Type B pancreatic cell (in vitro differentiated cells): ENCODE data around the gene MKKS. TPM values are rescaled to one million over a fixed set of nuclear protein-coding genes. Genes with fewer than 3 reads are reported as not detected.

Source experiments
- DNase-seq: peaks from one replicate; pipeline ENCODE4 v3.0.0; 2021; ENCODE audit warnings: mixed read lengths; ENCODE audit not compliant: unreplicated experiment; ENCODE audit errors: extremely low spot score
- H3K27ac Mint-ChIP-seq: 2 replicates; pipeline ENCODE4 v1.8.0; 2021; ENCODE audit warnings: mild to moderate bottlenecking, mixed read lengths
- H3K27me3 Mint-ChIP-seq: 2 replicates; pipeline ENCODE4 v1.8.0; 2021; ENCODE audit warnings: mixed read lengths
- H3K36me3 Mint-ChIP-seq: 2 replicates; pipeline ENCODE4 v1.8.0; 2021; ENCODE audit warnings: mixed read lengths
- H3K4me1 Mint-ChIP-seq: one replicate; pipeline ENCODE4 v1.8.0; 2021; ENCODE audit warnings: mixed read lengths; ENCODE audit not compliant: unreplicated experiment
- H3K4me3 Mint-ChIP-seq: 2 replicates; pipeline ENCODE4 v1.8.0; 2021; ENCODE audit warnings: mild to moderate bottlenecking, mixed read lengths
- H3K9me3 Mint-ChIP-seq: 2 replicates; pipeline ENCODE4 v1.8.0; 2021; ENCODE audit warnings: mixed read lengths
- CTCF ChIP-seq: fragments of 200-600 bp; sonication (generic); conservative IDR thresholded peaks from 2 replicates; pipeline ENCODE4 v1.5.0; 2021; ENCODE audit warnings: antibody characterized with exemption, mild to moderate bottlenecking
- total RNA-seq: library from RNA; stranded (reverse); gene quantifications from 2 replicates; pipeline ENCODE4 v1.2.1, GENCODE V29; 2021; ENCODE audit warnings: low replicate concordance

The MKKS gene
- total RNA-seq, 1 donor from 2014 or later, result 19.9 TPM

GRCh38 chr20:10454151-10454750, 20.2 kb upstream of the MKKS start:
- no peaks in the 10 kb centered on the region for H3K4me1 Mint-ChIP-seq
- no peak overlapping the region for H3K27ac Mint-ChIP-seq
- no peak for TF ChIP-seq CTCF
- no peak for DNase-seq
- H3K27me3 Mint-ChIP-seq, result no peaks in the 10 kb centered on the region
- H3K9me3 Mint-ChIP-seq, result peaks cover 13% of the 10 kb centered on the region
- no peak overlapping the region for H3K4me3 Mint-ChIP-seq
- H3K36me3 Mint-ChIP-seq, result peaks cover 17% of the 10 kb centered on the region

GRCh38 chr20:10453241-10453640, 19.2 kb upstream of the MKKS start:
- Mint-ChIP-seq H3K4me1 (no peaks in the 10 kb centered on the region), H3K4me3 (no peak overlapping the region), H3K27ac (no peak overlapping the region)

GRCh38 chr20:10449270-10449669, 15.2 kb upstream of the MKKS start:
- H3K4me3 Mint-ChIP-seq, result no peak overlapping the region
- peaks cover 3% of the 10 kb centered on the region for H3K36me3 Mint-ChIP-seq
- no peak for DNase-seq
- TF ChIP-seq CTCF, result no peak
- H3K27ac Mint-ChIP-seq, result no peak overlapping the region
- no peaks in the 10 kb centered on the region for H3K9me3 Mint-ChIP-seq
- peaks cover 8% of the 10 kb centered on the region for H3K4me1 Mint-ChIP-seq
- H3K27me3 Mint-ChIP-seq, result no peaks in the 10 kb centered on the region

More at GRCh38 chr20:10453241-10453640, 19.2 kb upstream of the MKKS start:
- TF ChIP-seq CTCF, result no peak
- Mint-ChIP-seq H3K27me3 (no peaks in the 10 kb centered on the region), H3K36me3 (peaks cover 7% of the 10 kb centered on the region), H3K9me3 (peaks cover 8% of the 10 kb centered on the region)
- DNase-seq, result no peak

GRCh38 chr20:10448270-10449156, 14.5 kb upstream of the MKKS start:
- DNase-seq, result no peak
- no peak overlapping the region for H3K27ac Mint-ChIP-seq

GRCh38 chr20:10447028-10447427, 13.0 kb upstream of the MKKS start:
- no peak for TF ChIP-seq CTCF
- no peak for DNase-seq
- H3K27ac Mint-ChIP-seq, result no peak overlapping the region
- H3K36me3 Mint-ChIP-seq, result peaks cover 3% of the 10 kb centered on the region
- H3K4me3 Mint-ChIP-seq, result no peak overlapping the region
- H3K4me1 Mint-ChIP-seq, result peaks cover 8% of the 10 kb centered on the region
- no peaks in the 10 kb centered on the region for H3K9me3 Mint-ChIP-seq
- H3K27me3 Mint-ChIP-seq, result no peaks in the 10 kb centered on the region

More at GRCh38 chr20:10448270-10449156, 14.5 kb upstream of the MKKS start:
- no peaks in the 10 kb centered on the region for H3K27me3 Mint-ChIP-seq
- H3K9me3 Mint-ChIP-seq, result no peaks in the 10 kb centered on the region
- no peak overlapping the region for H3K4me3 Mint-ChIP-seq
- H3K36me3 Mint-ChIP-seq, result peaks cover 3% of the 10 kb centered on the region
- no peak for TF ChIP-seq CTCF
- peaks cover 8% of the 10 kb centered on the region for H3K4me1 Mint-ChIP-seq
